DMS153 (cell line): ENCODE results near the gene SLCO3A1.

Experiments
- DNase-seq: peaks from one replicate; lab custom pipeline; 2025; lab: John Stamatoyannopoulos, UW

Gene SLCO3A1

DNA sequence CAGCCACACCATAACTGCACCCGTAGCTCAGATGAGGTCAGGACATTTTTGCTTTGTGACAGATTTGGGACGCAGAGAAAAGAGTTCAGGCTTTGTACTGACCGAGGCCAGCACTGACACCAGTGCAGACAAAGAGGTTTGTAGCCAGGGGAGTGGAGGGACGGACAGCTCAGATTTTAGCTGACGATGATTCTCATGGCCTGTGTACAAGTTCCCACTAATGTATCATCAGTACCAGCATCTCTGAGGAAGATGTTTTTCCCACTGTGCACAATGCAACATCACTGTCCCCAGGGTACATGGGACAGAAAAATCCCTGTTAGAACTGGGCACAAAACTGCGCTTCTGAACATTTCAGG, 112.7 kb downstream of the SLCO3A1 start:
- no peak for DNase-seq

DNA sequence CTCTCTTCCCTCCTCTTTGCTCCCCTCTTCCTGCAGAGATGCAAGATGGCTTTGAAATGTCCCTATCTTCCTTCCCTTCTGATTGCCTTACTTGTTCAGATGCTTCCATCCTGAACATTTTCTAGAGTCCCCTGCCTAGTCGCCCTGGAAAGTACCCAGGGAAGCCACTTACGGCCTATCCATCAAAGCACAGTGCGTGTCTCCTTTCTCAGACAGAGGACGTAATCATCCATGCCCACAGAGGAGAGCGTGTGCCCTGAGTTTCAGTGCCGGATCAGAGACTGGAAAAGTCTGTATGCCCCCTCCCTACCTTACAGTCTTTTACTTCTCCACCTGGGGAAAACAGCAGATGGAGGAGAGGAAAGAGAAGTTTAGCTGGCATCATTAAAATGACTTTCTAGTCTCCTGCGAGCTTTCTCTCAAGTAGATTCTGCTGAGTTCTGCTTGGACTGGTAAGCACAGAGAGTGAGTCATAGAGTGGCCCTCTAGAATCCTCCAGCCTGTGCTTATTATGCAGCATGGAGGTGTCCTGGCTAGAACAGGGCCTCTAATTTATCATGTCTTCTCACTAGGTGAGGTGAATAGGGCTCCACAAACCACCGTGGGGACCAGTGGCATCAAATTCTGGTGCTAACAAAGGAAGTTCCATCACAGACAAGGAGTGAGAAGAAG, 114.6 kb downstream of the SLCO3A1 start:
- no peak for DNase-seq

DNA sequence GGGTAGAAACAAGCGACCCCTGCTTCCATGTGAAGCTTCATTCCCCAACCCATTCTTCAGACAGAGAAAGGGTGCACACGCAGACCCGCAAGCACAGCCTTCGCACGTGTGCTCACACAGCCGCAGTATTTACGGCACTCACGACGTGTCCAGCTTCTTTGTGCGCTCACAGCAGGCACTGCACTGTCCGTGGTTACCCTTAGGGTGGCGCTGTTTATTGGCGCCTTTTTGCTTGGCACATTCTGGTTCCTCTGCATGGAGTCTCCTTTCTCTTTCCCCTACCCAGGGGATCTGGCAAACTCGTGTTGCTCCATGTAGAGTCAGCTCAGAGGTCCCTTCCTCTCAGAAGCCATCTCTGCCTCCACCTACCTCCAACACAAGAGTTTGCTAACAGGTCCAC, 115.1 kb downstream of the SLCO3A1 start:
- no peak for DNase-seq

DNA sequence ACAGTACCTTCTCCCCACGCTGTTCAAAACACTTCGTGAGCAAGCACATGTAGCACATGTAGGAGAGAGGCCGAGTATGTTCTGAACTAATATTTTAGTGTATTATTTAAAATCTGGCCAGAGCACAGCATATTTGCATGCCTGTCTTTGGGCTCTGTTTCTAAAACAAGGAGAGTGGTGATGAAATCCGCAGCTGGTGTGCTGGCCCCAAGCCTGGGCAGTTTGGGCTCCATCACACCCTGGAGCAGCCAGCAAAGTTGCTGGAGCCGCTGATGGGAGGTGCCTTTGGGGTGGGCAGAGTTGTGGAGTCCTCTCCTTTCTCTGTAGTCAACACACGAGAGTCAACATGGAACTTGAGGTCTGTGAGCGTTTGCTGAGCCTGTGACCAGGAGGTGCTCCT, 116.6 kb downstream of the SLCO3A1 start:
- DNase-seq: no peak

DNA sequence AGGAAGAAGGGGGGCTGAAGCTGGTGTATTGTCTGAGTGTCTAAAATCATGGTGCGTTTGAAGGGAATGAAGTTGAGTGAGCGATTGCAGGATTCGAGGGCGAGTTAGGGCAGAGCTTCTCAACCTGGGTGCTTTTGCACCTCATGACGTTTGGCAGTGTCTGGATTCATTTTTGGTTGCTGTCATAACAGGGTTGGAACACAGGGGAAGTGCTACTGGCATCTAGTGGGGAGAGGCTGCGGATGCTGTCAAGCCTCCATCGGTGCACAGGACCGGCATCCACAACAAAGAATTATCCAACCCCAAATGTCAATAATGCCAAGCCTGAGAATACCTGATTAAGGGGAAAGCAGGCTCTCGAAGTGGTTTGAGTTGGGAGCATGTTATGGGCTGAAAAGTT, 120.0 kb downstream of the SLCO3A1 start:
- DNase-seq: no peak

DNA sequence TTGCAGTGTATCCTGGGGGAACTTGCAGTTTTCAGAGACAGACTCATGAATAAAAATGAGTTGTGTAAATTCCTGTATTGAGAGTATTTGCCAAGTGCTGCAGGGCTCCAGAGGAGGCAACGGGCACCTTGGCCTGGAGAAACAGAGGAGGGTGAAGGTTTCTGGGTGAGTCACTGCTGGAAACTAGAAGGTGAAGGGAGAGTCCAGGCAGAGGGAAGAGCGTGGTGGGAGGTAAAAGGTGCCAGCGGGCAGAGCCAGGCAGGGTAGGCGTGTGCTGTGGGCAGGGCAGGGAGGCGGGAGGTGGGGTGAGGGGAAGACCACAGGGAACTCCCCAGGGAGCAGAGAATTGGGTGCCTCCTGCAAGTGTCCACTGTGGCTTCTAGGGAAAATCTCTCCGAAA, 120.8 kb downstream of the SLCO3A1 start:
- DNase-seq: no peak

DNA sequence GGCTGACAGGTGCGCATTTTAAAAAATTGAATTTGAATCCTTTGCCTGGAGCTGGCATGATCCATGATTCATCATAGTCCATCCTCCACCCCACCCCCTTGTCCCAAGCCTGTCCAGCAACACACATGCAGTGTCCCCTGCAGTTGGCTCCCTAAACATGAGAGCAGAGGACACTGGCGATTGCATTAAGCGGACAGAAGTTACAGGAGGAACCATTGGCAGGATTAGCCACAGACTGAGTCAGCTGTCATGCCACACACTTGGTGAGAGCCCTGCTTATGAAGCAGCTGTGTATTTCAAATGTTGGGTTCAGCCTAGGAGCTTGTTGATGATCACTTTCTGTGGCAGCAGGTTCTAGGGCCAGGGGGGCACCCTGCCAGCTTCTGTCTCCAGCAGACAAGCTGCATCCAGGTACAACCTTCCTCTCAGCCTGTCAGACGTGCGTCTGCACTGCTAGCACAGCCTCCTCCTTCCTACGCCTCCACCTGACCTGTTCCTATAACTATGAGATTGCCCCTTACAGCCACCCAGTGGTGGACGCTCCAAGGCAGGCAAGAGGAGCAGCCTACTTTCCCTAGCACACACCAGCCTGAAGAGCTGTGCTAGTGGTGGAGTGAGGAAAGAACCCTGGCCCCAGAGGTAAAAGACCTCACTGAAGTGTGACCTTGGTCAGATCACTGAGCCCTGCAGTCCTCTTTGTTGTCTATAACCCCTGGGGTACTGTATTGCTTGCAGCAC, 121.9 kb downstream of the SLCO3A1 start:
- no peak for DNase-seq

DNA sequence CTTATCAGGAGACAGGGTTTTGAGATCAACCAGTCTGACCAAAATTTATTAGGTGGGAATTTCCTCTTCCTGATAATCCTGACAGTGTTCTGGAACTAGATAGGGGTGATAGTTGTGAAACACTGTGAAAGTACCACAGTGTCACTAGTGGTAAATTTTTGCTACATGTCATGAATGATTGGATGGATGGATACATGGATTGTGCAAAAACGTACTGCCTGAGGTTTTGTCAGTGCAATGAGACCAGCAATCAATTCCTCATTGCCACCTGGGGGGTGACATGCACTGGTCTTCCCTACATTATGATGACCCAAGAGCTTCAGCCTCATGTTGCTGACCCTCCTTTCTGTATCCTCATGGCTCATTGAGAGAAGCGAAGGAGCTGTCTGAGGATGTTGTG, 123.5 kb downstream of the SLCO3A1 start:
- no peak for DNase-seq

DNA sequence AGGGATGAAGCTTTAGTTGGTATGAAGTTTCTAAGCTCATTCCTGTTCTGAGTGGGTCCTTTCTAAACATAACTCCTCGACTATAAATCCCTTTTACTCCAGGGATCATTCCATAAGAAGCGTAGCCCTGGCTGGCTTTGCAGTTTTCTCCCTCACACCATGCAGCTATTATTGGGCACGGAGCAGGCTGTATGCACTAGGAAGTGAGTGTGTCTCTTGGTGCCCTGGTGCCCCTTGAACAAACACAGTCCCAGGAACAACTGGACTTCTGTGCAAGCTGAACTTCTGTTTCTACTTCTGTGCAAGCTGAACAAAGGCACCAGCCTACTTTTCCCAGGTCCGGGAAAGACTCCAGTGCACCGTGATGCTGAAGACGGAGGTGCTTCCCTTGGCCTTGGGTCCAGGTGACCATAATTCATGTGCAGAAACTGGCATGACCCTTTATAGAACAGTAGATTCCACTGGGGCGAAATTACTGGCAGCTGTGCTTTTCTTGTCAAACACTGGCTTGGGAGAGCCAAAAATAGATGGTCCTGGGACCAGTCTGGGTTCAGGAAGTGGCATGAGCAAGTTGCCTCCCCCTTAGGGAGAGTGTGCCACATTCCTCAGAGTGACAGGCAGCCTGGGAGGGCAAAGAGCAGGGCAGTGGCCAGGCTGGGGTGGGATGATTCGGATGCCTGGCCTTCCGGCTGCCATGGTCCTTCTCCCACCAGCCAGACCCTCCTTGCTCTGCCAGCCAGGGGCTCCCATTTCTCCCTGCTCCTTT, 127.2 kb downstream of the SLCO3A1 start:
- DNase-seq: no peak

DNA sequence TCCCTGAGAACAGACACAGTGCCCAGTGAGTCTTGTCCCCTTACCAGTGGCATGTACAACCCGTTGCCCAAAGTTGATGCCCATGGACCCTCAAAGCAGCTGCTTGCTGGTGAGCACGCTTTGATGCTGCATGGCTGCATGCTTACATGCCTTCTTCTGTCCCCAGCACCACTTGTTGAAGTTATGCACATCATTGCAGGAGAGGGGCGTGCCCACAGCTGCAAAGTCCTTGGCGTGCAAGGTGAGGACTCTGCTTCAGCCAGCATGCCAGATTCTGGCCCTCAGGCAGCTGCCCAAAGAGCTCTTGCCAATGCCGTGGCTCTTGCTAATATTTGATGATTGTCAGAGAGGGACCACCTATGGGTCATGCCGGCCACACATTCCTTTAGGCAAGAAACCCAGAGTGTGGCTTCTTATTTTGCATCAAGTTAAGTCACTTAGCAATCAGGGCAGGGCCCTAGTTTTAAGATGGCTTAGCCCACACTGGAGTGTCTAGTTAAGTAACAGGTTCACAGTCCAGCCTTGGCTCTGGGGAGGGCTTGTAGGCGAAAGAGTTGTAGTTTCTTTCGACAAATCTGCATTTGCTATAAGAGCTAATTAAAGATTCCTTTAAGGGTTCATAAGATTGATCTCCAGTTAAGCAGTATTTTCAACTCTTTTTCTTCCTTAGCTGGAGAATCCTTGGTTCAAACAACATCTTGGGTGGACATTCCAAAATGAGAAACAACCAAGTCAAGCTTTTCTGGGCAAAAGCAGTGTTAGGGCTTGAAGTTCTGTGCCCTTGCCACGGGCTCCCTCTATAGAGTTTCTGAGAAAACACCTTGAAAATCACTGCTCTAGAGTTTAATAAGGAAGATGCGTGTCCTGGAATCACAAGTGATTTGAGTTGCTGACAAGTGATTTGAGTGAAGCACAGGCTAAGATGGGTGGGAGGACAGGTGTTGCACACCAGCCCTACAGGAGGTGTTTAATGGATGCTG, 128.6 kb downstream of the SLCO3A1 start:
- DNase-seq: no peak

DNA sequence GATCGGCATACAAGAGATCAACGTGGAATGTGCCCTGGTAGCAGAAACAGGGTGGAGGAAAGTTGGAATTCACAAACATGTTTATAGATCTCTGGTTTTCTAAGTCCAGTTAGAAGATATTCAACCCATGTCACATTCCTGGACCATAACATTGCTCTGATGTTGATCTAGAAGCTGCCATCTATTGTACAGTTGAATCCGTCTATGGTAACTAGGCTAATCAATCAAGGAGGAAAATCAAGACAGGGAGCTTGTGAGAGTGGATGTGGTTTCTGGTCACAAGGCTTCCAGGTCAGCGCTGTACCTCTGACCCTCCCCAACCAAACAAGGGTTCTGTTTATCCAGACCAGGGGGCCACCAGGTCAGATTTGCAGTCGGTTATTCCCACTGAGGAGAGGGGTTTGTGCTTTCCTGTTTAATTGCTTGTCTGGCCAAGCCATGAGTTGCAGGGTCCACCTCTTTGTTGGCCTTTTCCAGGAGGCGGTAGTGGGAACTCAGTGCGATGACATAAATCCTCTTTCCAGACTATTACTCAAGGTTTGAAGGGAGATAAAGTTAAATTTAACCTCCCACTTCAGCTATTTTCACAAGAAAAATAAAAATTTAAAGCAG, 130.3 kb downstream of the SLCO3A1 start:
- DNase-seq: no peak

DNA sequence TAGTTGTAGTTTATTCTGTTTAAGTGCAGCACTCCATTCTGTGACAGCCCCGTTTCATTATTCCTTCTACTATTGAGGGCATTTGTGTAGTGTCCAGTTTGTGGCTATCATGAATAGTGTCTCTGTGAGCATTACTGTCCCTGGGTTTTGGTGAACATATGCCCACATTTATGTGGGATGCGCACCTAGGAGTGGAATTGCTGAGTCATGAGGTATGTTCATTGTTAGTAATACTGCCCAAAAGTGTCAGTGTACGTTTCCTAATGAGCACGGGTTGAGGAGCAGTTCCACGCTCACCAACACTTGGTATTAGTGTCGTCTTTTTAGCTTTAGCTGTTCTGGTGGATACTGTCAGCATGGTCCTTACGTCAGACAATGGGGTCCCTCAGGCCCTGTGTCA, 131.8 kb downstream of the SLCO3A1 start:
- no peak for DNase-seq

DNA sequence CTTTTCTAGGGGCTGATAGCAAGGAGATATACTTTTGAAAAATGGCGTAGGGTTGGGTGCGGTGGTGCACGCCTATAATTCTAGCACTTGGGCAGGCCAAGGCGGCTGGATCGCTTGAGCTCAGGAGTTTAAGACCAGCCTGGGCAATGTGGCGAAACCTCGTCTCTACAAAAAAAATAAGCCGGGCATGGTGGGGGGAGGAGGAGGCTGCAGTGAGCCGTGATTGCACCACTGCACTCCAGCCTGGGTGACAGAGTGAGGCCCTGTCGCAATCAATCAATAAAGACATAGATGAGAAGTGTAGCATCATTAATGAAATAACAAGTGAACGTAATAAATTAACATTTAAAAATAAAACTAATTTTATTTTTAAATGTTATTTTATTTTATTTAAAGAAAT, 134.6 kb downstream of the SLCO3A1 start:
- no peak for DNase-seq

DNA sequence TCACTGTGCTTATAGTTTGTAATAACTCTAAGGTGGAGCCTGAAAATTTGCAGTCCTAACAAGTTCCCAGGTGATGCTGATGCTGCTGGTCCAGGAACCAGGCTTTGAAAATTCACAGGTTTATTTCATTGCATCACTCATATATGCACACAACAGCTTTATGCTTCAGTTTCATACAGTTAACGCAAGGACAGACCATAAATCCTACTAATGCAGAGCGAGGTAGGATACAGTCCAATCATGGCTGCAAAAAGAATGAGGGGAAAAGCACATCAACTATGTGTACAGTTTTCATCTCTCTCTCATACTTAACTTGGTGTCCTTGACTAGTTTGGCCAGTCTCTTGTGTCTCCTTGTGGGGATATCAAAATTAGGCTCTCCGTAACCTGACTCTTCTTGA, 135.1 kb downstream of the SLCO3A1 start:
- DNase-seq: no peak

DNA sequence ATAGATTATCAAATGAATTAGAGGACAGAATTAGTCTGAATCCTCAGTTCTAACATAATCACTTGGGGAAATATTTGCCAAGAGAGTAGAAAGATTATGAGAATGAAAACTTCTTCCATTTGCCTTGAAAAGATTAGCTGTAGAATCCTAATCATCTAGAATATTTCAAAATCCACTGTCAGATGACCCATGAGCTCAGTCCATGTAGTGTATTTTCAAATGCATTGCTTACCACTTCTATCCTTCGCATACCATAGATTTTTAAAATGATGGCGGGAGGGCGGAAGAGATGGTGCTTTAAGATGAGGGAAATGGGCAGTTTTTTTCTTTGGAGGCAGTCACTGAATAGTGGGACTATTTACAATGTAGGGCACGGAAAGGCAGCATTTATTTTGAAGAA, 136.3 kb downstream of the SLCO3A1 start:
- DNase-seq: no peak

DNA sequence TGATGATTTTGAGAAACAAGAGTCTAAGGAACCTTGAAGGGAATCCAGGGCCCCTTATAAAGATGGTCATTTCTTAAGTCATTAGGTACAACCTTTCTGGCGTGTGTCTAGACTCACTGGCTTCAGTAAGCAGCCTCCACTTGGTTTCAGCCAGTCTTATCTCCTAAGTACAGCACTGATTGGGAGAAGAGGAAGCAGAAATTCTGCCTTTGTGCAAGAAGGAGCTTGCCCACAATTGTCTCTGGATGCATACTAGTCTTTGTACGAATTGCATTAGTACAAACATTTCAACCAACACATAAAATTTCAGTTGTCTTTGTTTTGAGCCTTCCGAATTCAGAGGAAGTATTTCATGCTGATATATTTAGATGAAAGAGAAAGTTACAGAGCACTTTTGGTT, 139.4 kb downstream of the SLCO3A1 start:
- DNase-seq: no peak

DNA sequence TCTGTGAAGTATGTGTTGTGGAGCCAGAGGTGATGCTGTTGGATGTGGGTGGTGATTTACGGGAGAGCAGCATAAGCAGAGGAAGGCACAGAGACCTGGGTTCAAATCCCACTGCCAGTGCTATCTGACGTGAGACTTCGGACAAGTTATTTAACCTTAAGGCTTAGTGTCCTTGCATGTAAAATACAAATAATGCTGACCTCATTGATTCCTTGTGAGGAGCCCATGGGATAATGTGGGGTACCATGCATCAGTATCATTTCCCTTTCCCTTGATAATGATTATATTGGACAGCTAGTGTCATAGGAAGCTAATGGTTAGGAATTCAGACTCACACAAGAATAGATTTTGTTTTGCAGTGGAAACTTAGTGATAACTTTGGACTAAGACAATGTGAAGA, 141.6 kb downstream of the SLCO3A1 start:
- no peak for DNase-seq

DNA sequence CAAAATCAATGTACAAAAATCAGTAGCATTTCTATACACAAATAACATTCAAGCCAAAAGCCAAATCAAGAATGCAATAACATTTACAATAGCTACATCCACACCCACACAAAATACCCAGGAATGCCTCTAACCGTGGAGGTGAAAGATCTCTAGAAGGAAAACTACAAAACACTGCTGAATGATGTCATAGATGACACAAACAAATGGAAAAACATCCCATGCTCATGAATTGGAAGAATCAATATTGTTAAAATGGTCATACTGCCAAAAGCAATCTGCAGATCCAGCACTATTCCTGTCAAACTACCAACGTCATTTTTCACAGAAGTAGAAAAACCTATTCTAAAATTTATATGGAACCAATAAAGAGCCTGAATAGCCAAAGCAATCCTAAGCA, 143.7 kb downstream of the SLCO3A1 start:
- DNase-seq: no peak

DNA sequence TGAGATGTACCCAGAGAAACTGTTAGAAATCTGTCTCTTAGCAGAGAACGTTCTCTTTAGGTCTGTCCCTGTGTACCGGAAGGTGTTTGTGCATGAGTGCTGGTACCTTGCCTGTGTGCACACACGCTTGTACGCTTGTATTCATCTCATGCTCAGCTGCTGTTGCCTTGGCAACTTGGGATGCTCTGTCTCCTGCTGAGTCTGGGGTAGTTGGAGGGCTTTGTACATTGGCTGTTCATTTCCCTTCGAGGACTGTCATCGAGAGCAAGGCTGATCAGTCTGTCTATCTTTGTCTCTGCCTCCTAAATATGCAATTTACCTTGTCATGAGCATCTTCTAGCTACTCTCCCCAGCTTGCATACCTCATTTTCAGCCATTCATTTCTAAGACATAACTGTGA, 147.2 kb downstream of the SLCO3A1 start:
- DNase-seq: no peak

DNA sequence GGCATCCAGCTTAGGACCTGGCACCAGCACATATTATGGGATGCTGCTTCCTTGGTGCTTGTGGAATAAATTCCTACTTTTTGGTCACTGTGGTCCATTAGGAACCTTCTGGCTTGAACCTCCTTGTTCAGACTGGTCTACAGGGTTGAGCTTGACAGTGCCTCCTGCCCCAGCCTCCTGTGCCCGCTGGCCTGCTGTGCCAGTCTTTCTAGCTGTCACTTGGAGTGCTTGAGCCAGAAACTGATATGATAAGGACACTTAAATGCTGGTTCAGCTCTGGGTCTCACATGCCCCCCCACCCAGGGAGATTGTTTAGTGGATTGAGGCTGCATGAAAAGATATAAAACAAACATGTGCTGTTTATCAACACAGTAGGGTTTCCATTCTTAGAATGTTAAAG, 147.8 kb downstream of the SLCO3A1 start:
- DNase-seq: peak; percentile 43

DNA sequence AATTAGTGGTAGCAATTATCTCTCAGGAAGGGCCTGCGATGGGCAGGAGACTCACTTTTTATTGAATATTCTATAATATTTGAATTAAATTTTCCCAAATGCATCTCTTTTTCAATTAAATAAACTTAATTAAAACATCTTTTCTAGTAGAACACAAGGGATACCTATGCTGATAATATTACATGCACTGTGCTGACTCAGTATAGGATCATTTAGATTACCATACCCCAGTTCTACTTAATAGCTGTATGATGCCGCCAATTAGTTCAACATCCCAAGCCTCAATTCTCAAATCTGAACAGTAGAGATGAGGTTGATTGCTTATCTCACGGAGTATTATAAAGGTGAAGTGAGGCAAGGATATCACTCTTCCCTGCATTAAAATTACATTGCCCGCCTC, 149.2 kb downstream of the SLCO3A1 start:
- DNase-seq: no peak
